Activated CD4-positive, alpha-beta T cell treated with anti-CD3 and anti-CD28 coated beads, Interleukin-2, amount 50 U/mL, for 24 hours (primary cell): Measurements from ENCODE around the gene TDP2.

Experiments
- DNase-seq, 2 donors: peaks; one replicate each; pipeline ENCODE4 v3.0.0-alpha.2; 2020; ENCODE audit warnings: low read depth in 1 of 2, low spot score in 1 of 2

TDP2 gene

DNA sequence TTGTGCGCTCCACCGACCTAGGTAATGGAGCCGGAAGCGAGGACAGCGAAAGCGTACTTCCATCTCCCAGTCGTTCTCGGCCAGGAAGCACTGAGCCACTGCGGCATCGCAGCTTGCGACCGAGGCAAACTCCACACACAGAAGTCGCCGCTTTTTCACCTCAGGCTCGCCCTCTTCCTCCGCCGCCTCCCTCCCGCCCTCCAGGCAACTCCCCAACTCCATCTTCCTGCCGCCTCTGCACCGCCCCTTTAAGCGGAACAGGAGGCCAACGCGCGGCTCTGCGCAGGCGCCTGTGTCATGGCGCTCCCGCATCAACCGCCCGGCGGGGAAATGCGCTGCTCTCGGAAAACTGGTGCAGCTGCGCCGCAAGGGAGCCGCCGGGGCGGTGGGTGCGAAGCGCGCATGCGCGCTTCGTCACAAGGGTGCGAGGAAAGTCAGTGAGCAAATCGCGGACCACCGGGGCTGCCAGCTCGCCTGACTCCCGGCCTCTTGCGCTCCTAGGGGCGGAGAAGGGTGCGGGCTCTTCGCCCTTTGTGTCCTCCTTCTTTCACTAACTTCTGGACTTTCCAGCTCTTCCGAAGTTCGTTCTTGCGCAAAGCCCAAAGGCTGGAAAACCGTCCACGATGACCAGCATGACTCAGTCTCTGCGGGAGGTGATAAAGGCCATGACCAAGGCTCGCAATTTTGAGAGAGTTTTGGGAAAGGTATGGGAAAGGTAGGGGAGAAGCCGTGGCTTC is at the start of gene TDP2, which contains the start of gene ACOT13:
TSS of gene TDP2 (minus strand) at position 259 of the 737 bp plus-strand sequence. CDS start at position 222, 37 bp downstream.
TSS of gene ACOT13 (plus strand) at position 437 of the 737 bp plus-strand sequence. CDS start at position 624, 187 bp downstream.
- peak; percentile 89 to 95 for DNase-seq

GRCh38 chr6:24710519-24711303 is 44.0 kb upstream of the TDP2 start:
- no peak for DNase-seq

GRCh38 chr6:24709014-24709711 is 42.5 kb upstream of the TDP2 start:
- no peak for DNase-seq

GRCh38 chr6:24708612-24709011 is 41.9 kb upstream of the TDP2 start:
- DNase-seq: no peak

DNA sequence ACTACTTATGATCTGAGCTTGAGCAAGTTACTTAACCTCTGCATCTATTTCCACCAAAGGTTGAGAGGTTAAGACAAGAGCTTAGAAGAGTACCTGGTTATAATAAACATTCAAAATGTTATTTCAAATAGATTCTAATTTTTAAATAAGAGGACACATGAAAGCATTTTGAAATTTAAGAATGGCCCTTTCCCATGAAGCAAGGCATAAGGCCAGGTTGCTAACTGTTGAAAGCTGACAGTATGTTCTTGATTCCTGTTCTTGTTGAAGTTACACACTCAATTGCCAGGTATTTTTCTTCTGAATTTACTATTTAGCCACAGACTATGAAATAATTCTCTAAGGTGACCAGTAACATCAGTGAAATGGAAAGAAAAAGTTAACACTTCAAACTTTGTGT is 37.8 kb upstream of the TDP2 start:
- no peak for DNase-seq

GRCh38 chr6:24702720-24703282 is 36.1 kb upstream of the TDP2 start:
- DNase-seq: no peak

DNA sequence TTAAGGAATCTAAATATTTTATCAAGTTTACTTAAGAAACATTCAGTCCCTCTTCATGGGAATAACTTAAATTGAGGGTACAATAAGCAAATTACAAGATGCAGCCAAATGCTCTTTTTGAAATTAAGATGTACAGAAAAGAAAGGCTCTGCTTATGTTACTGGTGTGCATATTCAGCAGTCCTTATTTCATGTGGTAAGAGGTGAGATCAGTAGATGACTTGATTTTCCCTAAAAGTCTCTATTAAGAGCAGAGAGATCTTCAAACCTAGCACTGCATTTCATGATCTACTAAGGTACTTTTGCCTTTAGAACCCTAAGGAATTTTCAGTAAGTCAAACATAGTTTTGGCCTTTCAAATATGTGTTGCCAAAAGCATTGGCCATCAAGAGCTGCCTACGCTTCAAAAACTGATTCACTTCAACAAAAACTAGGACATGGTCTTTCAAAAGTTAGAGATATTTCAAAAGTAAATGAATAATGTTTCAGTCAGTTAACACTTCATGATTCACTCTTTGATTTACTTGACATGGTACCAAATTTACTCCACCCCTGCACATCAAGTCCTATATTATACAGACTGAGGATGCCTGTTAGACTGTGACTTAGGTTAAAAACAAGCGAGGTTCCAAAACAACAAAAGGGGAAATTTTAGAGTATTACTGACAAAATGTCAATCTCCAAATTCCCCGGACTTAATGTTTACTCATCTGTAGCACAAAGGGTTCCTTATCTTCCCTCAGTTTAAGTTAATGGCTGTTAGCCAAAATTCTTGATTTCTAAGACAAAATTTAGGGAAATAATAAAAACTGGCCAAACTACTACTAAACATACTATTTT is 33.0 kb upstream of the TDP2 start:
- DNase-seq: no peak

- DNase-seq: no peak
Observed at GRCh38 chr6:24696097-24696496, 29.4 kb upstream of the TDP2 start.

DNA sequence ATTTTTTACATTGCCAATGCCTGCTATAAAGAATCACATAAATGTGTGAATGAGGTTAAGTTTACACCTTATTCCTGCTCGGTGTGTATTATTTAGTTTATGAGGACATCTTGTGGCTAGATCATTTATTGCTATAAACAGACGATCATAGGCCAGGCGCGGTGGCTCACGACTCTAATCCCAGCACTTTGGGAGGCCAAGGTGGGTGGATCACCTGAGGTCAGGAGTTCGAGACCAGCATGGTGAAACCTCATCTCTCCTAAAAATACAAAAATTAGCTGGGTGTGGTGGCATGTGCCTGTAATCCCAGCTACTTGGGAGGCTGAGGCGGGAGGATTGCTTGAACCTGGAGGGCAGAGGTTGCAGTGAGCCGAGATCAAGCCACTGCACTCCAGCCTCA is 28.9 kb upstream of the TDP2 start:
- peak in 1 of 2 donors; percentile 11 for DNase-seq

DNA sequence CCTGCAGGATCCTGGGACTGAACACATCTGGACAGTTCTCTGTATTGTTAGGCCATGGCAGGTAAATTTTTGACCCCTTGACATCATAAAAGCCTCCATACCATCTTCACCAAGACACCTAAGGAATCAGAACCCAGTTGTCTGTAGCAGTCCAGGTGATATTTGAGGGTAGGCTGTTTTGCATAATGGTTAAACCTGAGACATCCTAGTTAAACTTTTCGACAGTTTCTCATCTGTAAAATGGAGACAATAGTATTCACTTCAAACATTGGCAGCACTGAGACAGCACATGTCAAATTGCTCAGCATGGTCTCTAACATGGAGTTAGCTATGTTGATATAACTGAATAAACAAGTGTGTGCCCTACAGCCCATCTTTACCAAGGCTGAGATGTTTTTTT is 27.5 kb upstream of the TDP2 start:
- DNase-seq: no peak

DNA sequence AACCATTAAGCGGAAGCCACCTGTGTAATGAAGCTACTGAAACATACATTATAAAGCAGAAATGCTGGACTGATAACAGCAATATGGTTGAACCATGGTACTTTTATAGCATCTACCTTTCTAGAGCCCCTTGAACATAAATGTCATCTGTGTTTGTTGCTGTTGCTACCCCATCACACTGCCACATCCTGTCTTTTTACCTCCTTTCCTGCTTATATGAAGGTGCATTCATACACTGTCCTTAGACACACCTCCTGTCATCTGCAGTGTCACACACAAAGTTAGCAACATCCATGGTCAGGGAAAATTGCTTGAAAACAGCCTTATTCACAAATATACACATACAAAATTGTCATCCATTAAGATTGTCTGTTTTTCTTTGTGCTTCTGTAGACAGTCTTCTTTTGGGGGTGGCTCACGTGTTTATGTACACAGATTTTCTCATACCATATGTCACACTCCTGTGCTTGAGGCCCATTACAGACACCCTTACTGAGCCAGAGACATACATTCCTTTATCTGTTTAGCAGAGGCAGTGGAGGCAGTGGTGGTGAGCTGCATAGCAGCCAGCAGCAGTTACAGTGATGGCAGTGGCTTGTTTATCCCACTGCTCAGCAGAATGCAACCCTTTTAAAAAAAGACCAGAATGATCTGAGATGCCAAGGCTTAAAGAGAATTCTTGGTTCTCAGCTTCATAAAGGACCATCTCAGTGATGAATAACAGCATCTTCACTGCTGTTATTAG is 26.3 kb upstream of the TDP2 start:
- DNase-seq: no peak

GRCh38 chr6:24692415-24692814 is 25.7 kb upstream of the TDP2 start:
- no peak for DNase-seq

DNA sequence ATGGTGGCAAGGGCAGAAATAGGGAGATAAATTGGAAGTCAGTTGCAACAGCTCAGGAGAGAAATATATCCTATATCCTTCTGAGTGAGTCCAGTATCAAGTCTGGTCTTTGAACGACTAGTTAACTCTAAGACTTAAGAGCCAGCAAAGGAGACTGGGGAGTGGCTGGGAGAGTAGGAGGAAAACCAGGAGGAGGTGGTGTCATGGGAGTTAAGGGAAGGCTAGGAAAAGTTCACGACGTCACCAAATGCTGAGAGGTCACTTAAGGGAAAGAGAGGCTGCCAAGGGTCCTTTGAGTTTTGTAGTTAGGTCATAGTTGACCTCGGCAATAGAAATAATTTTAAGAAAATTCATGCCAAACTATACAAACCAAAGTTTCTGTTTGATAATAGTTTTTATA is 25.3 kb upstream of the TDP2 start:
- DNase-seq: no peak

GRCh38 chr6:24691550-24691949 is 24.9 kb upstream of the TDP2 start:
- DNase-seq: no peak

DNA sequence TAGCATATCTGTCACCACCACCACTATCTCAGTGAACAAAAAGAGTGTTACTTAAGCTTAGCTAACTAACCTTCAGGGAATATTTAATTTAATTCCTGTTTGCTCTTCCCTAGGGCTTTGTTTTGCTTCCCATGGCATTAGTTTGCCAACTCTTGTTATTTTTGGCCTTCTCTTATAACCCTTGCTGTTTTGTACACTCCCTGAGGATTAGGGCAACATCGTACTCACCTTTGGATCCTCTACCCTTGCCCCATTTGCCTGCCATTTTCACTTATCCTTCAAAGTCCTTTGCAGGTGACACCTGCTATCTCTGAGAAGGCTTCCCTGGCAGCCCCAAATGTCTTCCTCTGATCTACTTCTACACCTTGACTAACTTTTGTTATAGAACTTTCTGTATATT is 23.9 kb upstream of the TDP2 start:
- no peak for DNase-seq

DNA sequence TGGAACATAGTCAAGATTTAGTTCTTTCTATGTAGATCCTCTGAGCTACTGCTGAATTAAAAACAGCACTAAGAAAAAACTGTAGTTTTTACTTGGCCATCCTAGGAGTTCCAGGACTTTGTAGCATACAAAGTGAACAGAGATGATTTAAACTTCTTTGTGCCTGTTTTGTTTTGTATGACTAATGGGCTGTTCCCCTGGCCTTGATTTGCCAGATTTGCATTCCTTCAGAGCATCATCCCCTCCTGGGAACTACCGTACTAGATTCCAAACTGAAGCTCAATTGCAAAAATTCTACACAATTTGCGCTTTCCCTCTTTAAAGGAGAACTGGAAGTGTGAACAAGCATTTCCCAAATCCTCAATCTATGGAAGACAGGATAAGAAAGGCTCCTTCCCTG is 23.3 kb upstream of the TDP2 start:
- no peak for DNase-seq

GRCh38 chr6:24686946-24687345 is 20.2 kb upstream of the TDP2 start:
- no peak for DNase-seq

DNA sequence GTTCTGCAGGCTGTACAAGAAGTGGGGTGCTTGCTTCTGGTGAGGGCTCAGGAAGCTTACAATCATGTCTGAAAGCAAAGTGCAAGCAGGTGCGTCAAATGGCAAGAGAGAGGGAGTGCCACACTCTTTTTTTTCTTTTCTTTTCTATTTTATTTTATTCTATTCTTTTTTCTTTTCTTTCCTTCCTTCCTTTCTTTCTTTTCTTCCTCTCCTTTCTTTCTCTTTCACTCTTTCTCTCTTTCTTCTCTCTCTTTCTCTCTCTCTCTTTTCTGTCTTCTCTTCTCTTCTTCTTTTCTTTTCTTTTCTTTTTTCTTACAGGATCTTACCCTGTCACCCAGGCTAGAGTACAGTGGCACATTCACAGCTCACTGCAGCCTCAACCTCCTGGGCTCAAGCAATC is 19.7 kb upstream of the TDP2 start:
- DNase-seq: no peak

- no peak for DNase-seq
Observed at GRCh38 chr6:24683297-24684296, 16.9 kb upstream of the TDP2 start.
